ENCODE results near the gene TTF2. TPM values are rescaled to one million over a fixed set of nuclear protein-coding genes. Genes with fewer than 3 reads are reported as not detected.

TTF2 gene
- total and polyA plus RNA-seq, 2 donors from 2014 or later, result 4.1 to 19.0 TPM

GRCh38 chr1:117032681-117033539 is 27.2 kb upstream of the TTF2 start:
- TF ChIP-seq CTCF (IDR thresholded peaks at IDR 0.05; ENCODE audit: borderline replicate concordance, extremely low read depth, insufficient read depth), result no peak

GRCh38 chr1:117033772-117034171 is 26.4 kb upstream of the TTF2 start:
- FAIRE-seq, result no peak
- no peak overlapping the region for H3K27ac ChIP-seq (ENCODE audit: low read depth in 2 of 2, low read length in 2 of 2)
- DNase-seq, result no peak
- no peak for TF ChIP-seq CTCF (IDR thresholded peaks at IDR 0.05; ENCODE audit: borderline replicate concordance, extremely low read depth, insufficient read depth)
- no peaks in the 10 kb centered on the region for H3K27me3 ChIP-seq (ENCODE audit: control insufficient read depth, insufficient read depth, low read length)
- intact Hi-C loops (cut with DNase I), result no loop called here
- H3K9me3 ChIP-seq (ENCODE audit: control insufficient read depth in 2 of 3, insufficient read depth in 1 of 3, low read length in 3 of 3), result no peaks in the 10 kb centered on the region
- H3K4me1 ChIP-seq (ENCODE audit: control insufficient read depth in 2 of 3, insufficient read depth in 2 of 3, low read depth in 1 of 3, low read length in 3 of 3), result no peaks in the 10 kb centered on the region
- no peak overlapping the region for H3K9ac ChIP-seq (ENCODE audit: low read length in 3 of 3)
- H3K4me3 ChIP-seq (ENCODE audit: low read length in 3 of 3), result no peak overlapping the region
- H3K36me3 ChIP-seq (ENCODE audit: control insufficient read depth in 2 of 3, insufficient read depth in 3 of 3, low read length in 3 of 3), result no peaks in the 10 kb centered on the region

More at GRCh38 chr1:117032681-117033539, 27.2 kb upstream of the TTF2 start:
- H3K27me3 ChIP-seq (ENCODE audit: control insufficient read depth, insufficient read depth, low read length), result no peaks in the 10 kb centered on the region
- intact Hi-C loops (cut with DNase I), result no loop called here
- H3K4me3 ChIP-seq (ENCODE audit: low read length in 3 of 3), result no peak overlapping the region
- H3K4me1 ChIP-seq (ENCODE audit: control insufficient read depth in 2 of 3, insufficient read depth in 2 of 3, low read depth in 1 of 3, low read length in 3 of 3), result no peaks in the 10 kb centered on the region
- DNase-seq (no peak), FAIRE-seq (no peak)
- no peaks in the 10 kb centered on the region for H3K36me3 ChIP-seq (ENCODE audit: control insufficient read depth in 2 of 3, insufficient read depth in 3 of 3, low read length in 3 of 3)
- H3K27ac ChIP-seq (ENCODE audit: low read depth in 2 of 2, low read length in 2 of 2), result no peak overlapping the region
- no peaks in the 10 kb centered on the region for H3K9me3 ChIP-seq (ENCODE audit: control insufficient read depth in 2 of 3, insufficient read depth in 1 of 3, low read length in 3 of 3)
- H3K9ac ChIP-seq (ENCODE audit: low read length in 3 of 3), result no peak overlapping the region

- no peak overlapping the region for H3K9ac ChIP-seq (ENCODE audit: low read length in 3 of 3)
These were observed 25.3 kb upstream of the TTF2 start for GRCh38 chr1:117034791-117035290.

More at GRCh38 chr1:117034791-117035290, 25.3 kb upstream of the TTF2 start:
- Histone ChIP-seq H3K4me3 (ENCODE audit: low read length in 3 of 3) (no peak overlapping the region), H3K9me3 (ENCODE audit: control insufficient read depth in 2 of 3, insufficient read depth in 1 of 3, low read length in 3 of 3) (no peaks in the 10 kb centered on the region), H3K4me1 (ENCODE audit: control insufficient read depth in 2 of 3, insufficient read depth in 2 of 3, low read depth in 1 of 3, low read length in 3 of 3) (no peaks in the 10 kb centered on the region), H3K27ac (ENCODE audit: low read depth in 2 of 2, low read length in 2 of 2) (no peak overlapping the region), H3K27me3 (ENCODE audit: control insufficient read depth, insufficient read depth, low read length) (no peaks in the 10 kb centered on the region), H3K36me3 (ENCODE audit: control insufficient read depth in 2 of 3, insufficient read depth in 3 of 3, low read length in 3 of 3) (no peaks in the 10 kb centered on the region)
- FAIRE-seq, result no peak
- TF ChIP-seq CTCF (IDR thresholded peaks at IDR 0.05; ENCODE audit: borderline replicate concordance, extremely low read depth, insufficient read depth), result no peak
- intact Hi-C loops (cut with DNase I), result no loop called here
- no peak for DNase-seq
